Vagina (tissue), 2 donors: ENCODE results near the gene GRIK2.

Experiments used
- POLR2AphosphoS5 ChIP-seq, 2 donors: sonication (generic); formaldehyde crosslinking; IDR thresholded peaks; one replicate each; pipeline ENCODE4 v1.9.0; 2017; ENCODE audit warnings: antibody characterized with exemption in 2 of 2, mild to moderate bottlenecking in 2 of 2, low read depth in 1 of 2; ENCODE audit not compliant: insufficient read depth in 1 of 2
- TF ChIP-seq, protein P1 (sequence below), 3 experiments: fragments of 450-650 bp in 2 of 3; fragments of 200-600 bp in 1 of 3; sonication (generic) in 1 of 3; IDR thresholded peaks; one replicate each; pipeline ENCODE4 v1.5.1; 2017 to 2019; ENCODE audit warnings: antibody characterized with exemption in 3 of 3, mild to moderate bottlenecking in 2 of 3, moderate library complexity in 2 of 3

DNA sequence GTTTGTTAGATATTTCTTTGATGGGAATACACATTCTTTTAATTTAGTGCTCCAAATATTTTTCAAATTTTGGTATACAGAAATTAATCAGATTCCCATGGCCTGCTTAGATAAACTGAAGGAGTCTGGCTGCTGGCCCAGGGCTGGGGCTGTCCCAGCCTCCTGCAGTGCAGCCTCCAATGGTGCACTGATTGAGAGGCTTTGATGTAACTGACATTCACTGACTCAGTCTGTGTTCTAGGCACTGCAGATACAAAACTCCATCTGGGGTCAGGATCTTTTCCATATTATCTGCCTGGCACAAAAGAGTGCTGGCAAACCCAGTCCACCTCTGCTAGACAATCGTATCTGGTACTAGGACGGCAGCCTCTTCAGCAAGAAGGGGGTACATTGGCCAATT, 64.8 kb downstream of the GRIK2 start:
- TF ChIP-seq, protein P1, sequence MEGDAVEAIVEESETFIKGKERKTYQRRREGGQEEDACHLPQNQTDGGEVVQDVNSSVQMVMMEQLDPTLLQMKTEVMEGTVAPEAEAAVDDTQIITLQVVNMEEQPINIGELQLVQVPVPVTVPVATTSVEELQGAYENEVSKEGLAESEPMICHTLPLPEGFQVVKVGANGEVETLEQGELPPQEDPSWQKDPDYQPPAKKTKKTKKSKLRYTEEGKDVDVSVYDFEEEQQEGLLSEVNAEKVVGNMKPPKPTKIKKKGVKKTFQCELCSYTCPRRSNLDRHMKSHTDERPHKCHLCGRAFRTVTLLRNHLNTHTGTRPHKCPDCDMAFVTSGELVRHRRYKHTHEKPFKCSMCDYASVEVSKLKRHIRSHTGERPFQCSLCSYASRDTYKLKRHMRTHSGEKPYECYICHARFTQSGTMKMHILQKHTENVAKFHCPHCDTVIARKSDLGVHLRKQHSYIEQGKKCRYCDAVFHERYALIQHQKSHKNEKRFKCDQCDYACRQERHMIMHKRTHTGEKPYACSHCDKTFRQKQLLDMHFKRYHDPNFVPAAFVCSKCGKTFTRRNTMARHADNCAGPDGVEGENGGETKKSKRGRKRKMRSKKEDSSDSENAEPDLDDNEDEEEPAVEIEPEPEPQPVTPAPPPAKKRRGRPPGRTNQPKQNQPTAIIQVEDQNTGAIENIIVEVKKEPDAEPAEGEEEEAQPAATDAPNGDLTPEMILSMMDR (IDR thresholded peaks at IDR 0.05) = no peak
- TF ChIP-seq POLR2AphosphoS5 (IDR thresholded peaks at IDR 0.05; ENCODE audit: insufficient read depth in 1 of 2, low read depth in 1 of 2) = no peak
